HepG2 (cell line): ENCODE measurements around the gene PPP3CB. TPM values are rescaled to one million over a fixed set of nuclear protein-coding genes. Genes with fewer than 3 reads are reported as not detected.

Experiments
- ARNT2 ChIP-seq: sonication (generic); formaldehyde crosslinking; IDR thresholded peaks from 2 replicates; pipeline ENCODE4 v1.8.0; 2022; ENCODE audit warnings: mild to moderate bottlenecking, low read depth, missing genetic modification reagents, moderate library complexity
- GATAD1 ChIP-seq: IDR thresholded peaks from 2 replicates; pipeline ENCODE4 v1.6.1; 2016; ENCODE audit warnings: missing genetic modification reagents, missing compliant biosample characterization
- HDAC2 ChIP-seq: sonication (generic); formaldehyde crosslinking; IDR thresholded peaks from 2 replicates; pipeline ENCODE4 v1.4.0; 2020; ENCODE audit warnings: missing genetic modification reagents
- KDM5A ChIP-seq: fragments of 200-600 bp; sonication (generic); IDR thresholded peaks from 2 replicates; pipeline ENCODE4 v1.7.0; 2018; ENCODE audit warnings: antibody characterized with exemption, mild to moderate bottlenecking, low read length, borderline replicate concordance
- KDM5B ChIP-seq: sonication (generic); formaldehyde crosslinking; IDR thresholded peaks from 2 replicates; pipeline ENCODE4 v1.4.0; 2020; ENCODE audit warnings: missing genetic modification reagents, mild to moderate bottlenecking, borderline replicate concordance
- NBN ChIP-seq: fragments of 450-650 bp; conservative IDR thresholded peaks from 2 replicates; pipeline ENCODE4 v1.6.1; 2017
- SP140L ChIP-seq: sonication (generic); formaldehyde crosslinking; IDR thresholded peaks from 2 replicates; pipeline ENCODE4 v1.4.0; 2020; ENCODE audit warnings: missing genetic modification reagents, borderline replicate concordance
- STAG1 ChIP-seq: sonication (generic); formaldehyde crosslinking; IDR thresholded peaks from 2 replicates; pipeline ENCODE4 v1.4.0; 2020; ENCODE audit warnings: missing genetic modification reagents
- ZNF441 ChIP-seq: sonication (generic); formaldehyde crosslinking; IDR thresholded peaks from 2 replicates; pipeline ENCODE4 v1.7.0; 2021; ENCODE audit warnings: missing genetic modification reagents, borderline replicate concordance
- ZNF724P ChIP-seq: sonication (generic); formaldehyde crosslinking; IDR thresholded peaks from 2 replicates; pipeline ENCODE4 v1.8.0; 2022; ENCODE audit warnings: missing genetic modification reagents, borderline replicate concordance
- ZNF766 ChIP-seq: sonication (generic); formaldehyde crosslinking; IDR thresholded peaks from 2 replicates; pipeline ENCODE4 v1.5.0; 2020; ENCODE audit warnings: missing genetic modification reagents, borderline replicate concordance
- polyA plus RNA-seq, 8 experiments: library from polyadenylated mRNA; depleted of rRNA in 3 of 8; stranded (reverse) in 7 of 8; unstranded in 1 of 8; fragments of >200 nt; fragmentation: Illumina TruSeq in 4 of 8; extraction: Trizol in 4 of 8; gene quantifications; 2 replicates each; pipeline versions ENCODE4 v1.2.1 to v1.2.3, GENCODE V29; 2011 to 2016; ENCODE audit warnings: low read depth in 4 of 8, missing spikeins in 1 of 8, mixed read lengths in 1 of 8; ENCODE audit not compliant: insufficient read depth in 1 of 8
- total RNA-seq, 5 experiments: library from RNA; depleted of rRNA; stranded (reverse); fragments of >200 nt; fragmentation: Illumina TruSeq; extraction: Trizol; gene quantifications; 2 replicates each; pipeline ENCODE4 v1.2.3, GENCODE V29; 2016; ENCODE audit warnings: low read depth in 1 of 5
- TF ChIP-seq, protein P1 (sequence below): sonication (generic); formaldehyde crosslinking; IDR thresholded peaks from 2 replicates; pipeline ENCODE4 v1.8.0; 2022; ENCODE audit warnings: missing genetic modification reagents, low read depth, mild to moderate bottlenecking, borderline replicate concordance
- TF ChIP-seq, protein P2 (sequence below): IDR thresholded peaks from 2 replicates; pipeline ENCODE4 v1.6.1; 2016; ENCODE audit warnings: control low read depth
- TF ChIP-seq, protein P3 (sequence below): sonication (generic); formaldehyde crosslinking; IDR thresholded peaks from 2 replicates; pipeline ENCODE4 v1.4.0; 2020; ENCODE audit warnings: missing genetic modification reagents
- TF ChIP-seq, protein P4 (sequence below): sonication (generic); formaldehyde crosslinking; IDR thresholded peaks from 2 replicates; pipeline ENCODE4 v1.4.0; 2020; ENCODE audit warnings: missing genetic modification reagents, borderline replicate concordance
- TF ChIP-seq, protein P5 (sequence below): sonication (generic); formaldehyde crosslinking; IDR thresholded peaks from 2 replicates; pipeline ENCODE4 v1.4.0; 2020; ENCODE audit warnings: missing genetic modification reagents
- TF ChIP-seq, protein P6 (sequence below): sonication (generic); formaldehyde crosslinking; conservative IDR thresholded peaks from 2 replicates; pipeline ENCODE4 v1.5.0; 2020; ENCODE audit warnings: missing genetic modification reagents

The PPP3CB gene
- total and polyA plus RNA-seq, 2 of the 13 experiments (the other 11 are each of a cell fraction or from before 2014, with no cell fraction given), result 8.7 to 11.4 TPM

DNA sequence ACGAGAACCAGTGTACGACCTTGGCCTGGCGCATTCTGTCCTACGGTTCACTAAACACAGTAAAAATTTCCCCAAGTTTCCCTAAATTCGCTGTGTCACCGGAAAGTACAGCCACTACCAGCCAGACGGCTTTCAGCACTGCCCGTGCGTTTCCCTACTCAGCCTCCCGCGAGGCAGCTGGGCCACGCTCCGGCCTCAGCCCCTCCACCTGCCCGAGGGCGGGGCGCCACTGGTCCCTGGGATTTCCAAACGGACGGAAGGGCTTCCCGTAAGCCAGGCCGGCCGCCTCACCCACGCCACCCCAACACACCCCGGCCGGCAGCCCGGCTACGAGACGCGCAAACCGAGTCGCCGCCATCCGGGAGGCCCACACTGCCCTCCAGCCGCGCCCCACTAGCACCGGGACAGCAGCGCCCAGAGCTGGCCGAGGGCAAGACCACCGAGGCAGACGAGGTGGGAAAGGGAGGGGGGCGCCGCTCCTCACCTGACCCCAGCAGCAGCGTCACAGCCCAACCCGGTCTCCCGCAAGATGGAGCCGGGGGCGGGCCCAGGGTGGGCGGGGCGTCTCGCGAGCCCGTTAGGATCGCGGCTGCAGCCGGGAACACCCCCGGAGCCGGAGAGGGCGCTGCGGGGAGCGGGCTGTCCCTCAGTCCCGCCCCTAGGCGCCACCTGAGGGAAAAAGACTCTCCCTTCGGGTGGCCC is 82.1 kb downstream of the PPP3CB start, which contains the start of gene ANXA7 (continued):
- TF ChIP-seq, protein P1, sequence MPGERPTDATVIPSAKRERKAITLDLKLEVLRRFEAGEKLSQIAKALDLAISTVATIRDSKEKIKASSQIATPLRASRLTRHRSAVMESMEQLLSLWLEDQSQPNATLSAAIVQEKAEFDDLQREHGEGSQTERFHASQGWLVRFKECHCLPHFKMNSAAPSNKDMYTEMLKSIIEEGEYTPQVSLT (CRISPR knock-in tag), result no peak
- TF ChIP-seq, protein P2, sequence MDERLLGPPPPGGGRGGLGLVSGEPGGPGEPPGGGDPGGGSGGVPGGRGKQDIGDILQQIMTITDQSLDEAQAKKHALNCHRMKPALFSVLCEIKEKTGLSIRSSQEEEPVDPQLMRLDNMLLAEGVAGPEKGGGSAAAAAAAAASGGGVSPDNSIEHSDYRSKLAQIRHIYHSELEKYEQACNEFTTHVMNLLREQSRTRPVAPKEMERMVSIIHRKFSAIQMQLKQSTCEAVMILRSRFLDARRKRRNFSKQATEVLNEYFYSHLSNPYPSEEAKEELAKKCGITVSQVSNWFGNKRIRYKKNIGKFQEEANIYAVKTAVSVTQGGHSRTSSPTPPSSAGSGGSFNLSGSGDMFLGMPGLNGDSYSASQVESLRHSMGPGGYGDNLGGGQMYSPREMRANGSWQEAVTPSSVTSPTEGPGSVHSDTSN (CRISPR knock-in tag), result no peak
- TF ChIP-seq, protein P3, sequence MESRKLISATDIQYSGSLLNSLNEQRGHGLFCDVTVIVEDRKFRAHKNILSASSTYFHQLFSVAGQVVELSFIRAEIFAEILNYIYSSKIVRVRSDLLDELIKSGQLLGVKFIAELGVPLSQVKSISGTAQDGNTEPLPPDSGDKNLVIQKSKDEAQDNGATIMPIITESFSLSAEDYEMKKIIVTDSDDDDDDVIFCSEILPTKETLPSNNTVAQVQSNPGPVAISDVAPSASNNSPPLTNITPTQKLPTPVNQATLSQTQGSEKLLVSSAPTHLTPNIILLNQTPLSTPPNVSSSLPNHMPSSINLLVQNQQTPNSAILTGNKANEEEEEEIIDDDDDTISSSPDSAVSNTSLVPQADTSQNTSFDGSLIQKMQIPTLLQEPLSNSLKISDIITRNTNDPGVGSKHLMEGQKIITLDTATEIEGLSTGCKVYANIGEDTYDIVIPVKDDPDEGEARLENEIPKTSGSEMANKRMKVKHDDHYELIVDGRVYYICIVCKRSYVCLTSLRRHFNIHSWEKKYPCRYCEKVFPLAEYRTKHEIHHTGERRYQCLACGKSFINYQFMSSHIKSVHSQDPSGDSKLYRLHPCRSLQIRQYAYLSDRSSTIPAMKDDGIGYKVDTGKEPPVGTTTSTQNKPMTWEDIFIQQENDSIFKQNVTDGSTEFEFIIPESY, result no peak
- TF ChIP-seq SP140L (CRISPR knock-in tag) (no peak), ARNT2 (CRISPR knock-in tag) (peak; percentile 74; the same call in 1 of the 2 replicates), KDM5B (CRISPR knock-in tag) (peak; percentile 97), KDM5A (peak; percentile 56; the same call in 1 of the 2 replicates), HDAC2 (CRISPR knock-in tag) (peak; percentile 42; the same call in 1 of the 2 replicates), ZNF766 (CRISPR knock-in tag) (no peak), ZNF724P (CRISPR knock-in tag) (no peak; the same call in 1 of the 2 replicates), ZNF441 (CRISPR knock-in tag) (peak; percentile 57; the same call in 1 of the 2 replicates), GATAD1 (peak; percentile 51), STAG1 (CRISPR knock-in tag) (0 out of 2 replicates have a peak, but pooled peaks have one; percentile 1), NBN (no peak)
- TF ChIP-seq, protein P4, sequence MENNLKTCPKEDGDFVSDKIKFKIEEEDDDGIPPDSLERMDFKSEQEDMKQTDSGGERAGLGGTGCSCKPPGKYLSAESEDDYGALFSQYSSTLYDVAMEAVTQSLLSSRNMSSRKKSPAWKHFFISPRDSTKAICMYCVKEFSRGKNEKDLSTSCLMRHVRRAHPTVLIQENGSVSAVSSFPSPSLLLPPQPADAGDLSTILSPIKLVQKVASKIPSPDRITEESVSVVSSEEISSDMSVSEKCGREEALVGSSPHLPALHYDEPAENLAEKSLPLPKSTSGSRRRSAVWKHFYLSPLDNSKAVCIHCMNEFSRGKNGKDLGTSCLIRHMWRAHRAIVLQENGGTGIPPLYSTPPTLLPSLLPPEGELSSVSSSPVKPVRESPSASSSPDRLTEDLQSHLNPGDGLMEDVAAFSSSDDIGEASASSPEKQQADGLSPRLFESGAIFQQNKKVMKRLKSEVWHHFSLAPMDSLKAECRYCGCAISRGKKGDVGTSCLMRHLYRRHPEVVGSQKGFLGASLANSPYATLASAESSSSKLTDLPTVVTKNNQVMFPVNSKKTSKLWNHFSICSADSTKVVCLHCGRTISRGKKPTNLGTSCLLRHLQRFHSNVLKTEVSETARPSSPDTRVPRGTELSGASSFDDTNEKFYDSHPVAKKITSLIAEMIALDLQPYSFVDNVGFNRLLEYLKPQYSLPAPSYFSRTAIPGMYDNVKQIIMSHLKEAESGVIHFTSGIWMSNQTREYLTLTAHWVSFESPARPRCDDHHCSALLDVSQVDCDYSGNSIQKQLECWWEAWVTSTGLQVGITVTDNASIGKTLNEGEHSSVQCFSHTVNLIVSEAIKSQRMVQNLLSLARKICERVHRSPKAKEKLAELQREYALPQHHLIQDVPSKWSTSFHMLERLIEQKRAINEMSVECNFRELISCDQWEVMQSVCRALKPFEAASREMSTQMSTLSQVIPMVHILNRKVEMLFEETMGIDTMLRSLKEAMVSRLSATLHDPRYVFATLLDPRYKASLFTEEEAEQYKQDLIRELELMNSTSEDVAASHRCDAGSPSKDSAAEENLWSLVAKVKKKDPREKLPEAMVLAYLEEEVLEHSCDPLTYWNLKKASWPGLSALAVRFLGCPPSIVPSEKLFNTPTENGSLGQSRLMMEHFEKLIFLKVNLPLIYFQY (CRISPR knock-in tag), result peak; percentile 62
- TF ChIP-seq, protein P5, sequence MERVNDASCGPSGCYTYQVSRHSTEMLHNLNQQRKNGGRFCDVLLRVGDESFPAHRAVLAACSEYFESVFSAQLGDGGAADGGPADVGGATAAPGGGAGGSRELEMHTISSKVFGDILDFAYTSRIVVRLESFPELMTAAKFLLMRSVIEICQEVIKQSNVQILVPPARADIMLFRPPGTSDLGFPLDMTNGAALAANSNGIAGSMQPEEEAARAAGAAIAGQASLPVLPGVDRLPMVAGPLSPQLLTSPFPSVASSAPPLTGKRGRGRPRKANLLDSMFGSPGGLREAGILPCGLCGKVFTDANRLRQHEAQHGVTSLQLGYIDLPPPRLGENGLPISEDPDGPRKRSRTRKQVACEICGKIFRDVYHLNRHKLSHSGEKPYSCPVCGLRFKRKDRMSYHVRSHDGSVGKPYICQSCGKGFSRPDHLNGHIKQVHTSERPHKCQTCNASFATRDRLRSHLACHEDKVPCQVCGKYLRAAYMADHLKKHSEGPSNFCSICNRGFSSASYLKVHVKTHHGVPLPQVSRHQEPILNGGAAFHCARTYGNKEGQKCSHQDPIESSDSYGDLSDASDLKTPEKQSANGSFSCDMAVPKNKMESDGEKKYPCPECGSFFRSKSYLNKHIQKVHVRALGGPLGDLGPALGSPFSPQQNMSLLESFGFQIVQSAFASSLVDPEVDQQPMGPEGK (CRISPR knock-in tag), result peak; percentile 89
- TF ChIP-seq, protein P6, sequence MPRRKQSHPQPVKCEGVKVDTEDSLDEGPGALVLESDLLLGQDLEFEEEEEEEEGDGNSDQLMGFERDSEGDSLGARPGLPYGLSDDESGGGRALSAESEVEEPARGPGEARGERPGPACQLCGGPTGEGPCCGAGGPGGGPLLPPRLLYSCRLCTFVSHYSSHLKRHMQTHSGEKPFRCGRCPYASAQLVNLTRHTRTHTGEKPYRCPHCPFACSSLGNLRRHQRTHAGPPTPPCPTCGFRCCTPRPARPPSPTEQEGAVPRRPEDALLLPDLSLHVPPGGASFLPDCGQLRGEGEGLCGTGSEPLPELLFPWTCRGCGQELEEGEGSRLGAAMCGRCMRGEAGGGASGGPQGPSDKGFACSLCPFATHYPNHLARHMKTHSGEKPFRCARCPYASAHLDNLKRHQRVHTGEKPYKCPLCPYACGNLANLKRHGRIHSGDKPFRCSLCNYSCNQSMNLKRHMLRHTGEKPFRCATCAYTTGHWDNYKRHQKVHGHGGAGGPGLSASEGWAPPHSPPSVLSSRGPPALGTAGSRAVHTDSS, result 0 out of 2 replicates have a peak, but pooled peaks have one; percentile 20
